Measurements from ENCODE around the gene ATRN. TPM values are rescaled to one million over a fixed set of nuclear protein-coding genes. Genes with fewer than 3 reads are reported as not detected.

The ATRN gene
- total and polyA plus RNA-seq, 7 donors = 3.9 to 18.6 (median 14.7) TPM

GRCh38 chr20:3563548-3564177 is 92.8 kb downstream of the ATRN start:
- intact Hi-C loops (cut with DNase I) = loop anchor here in 1 of 2 donors (10.0 kb wide), 1 partner anchor 151 kb away; the partner anchor contains the start of gene SIGLEC1
- Histone ChIP-seq H3K4me3 (no peak overlapping the region), H3K9me3 (no peaks in the 10 kb centered on the region), H3K27ac (no peak overlapping the region), H3K4me1 (no peaks in the 10 kb centered on the region), H3K36me3 (ENCODE audit: insufficient read depth in 1 of 2, low read depth in 1 of 2) (peaks cover 0 to 63% of the 10 kb centered on the region in 2 donors), H3K27me3 (ENCODE audit: insufficient read depth in 3 of 3, low read length in 2 of 3) (no peaks in the 10 kb centered on the region)
- ATAC-seq = no peak
- DNase-seq = no peak
- TF ChIP-seq CTCF (IDR thresholded peaks at IDR 0.05) = peak; percentile 62
- WGBS, 3 donors = 62 to 80% (median 68%) methylated on average over 4 of the region's 4 CpGs

- Histone ChIP-seq H3K27me3 (ENCODE audit: insufficient read depth in 3 of 3, low read length in 2 of 3) (no peaks in the 10 kb centered on the region), H3K4me3 (no peak overlapping the region), H3K36me3 (ENCODE audit: insufficient read depth in 1 of 2, low read depth in 1 of 2) (peaks cover 0 to 67% of the 10 kb centered on the region in 2 donors), H3K9me3 (no peaks in the 10 kb centered on the region), H3K4me1 (no peaks in the 10 kb centered on the region), H3K27ac (no peak overlapping the region)
- TF ChIP-seq CTCF (IDR thresholded peaks at IDR 0.05) = no peak
- ATAC-seq = no peak
- DNase-seq = no peak
- intact Hi-C loops (cut with DNase I) = loop anchor here in 1 of 2 donors (10.0 kb wide), 1 partner anchor 149 kb away; the partner anchor contains the start of gene SIGLEC1
- WGBS, 3 donors = 76 to 97% (median 96%) methylated on average over 2 of the region's 2 CpGs
These were observed 95.0 kb downstream of the ATRN start for GRCh38 chr20:3565851-3566250.

- H3K36me3 ChIP-seq (ENCODE audit: insufficient read depth in 1 of 2, low read depth in 1 of 2) = peaks cover 6 to 61% of the 10 kb centered on the region in 2 donors
- no peak for TF ChIP-seq CTCF (IDR thresholded peaks at IDR 0.05)
These were observed 101.3 kb downstream of the ATRN start for GRCh38 chr20:3572151-3572550.

GRCh38 chr20:3576363-3576762 is 105.5 kb downstream of the ATRN start:
- intact Hi-C loops (cut with DNase I) = no loop called here
- TF ChIP-seq CTCF (IDR thresholded peaks at IDR 0.05) = no peak
- no peak overlapping the region for H3K27ac ChIP-seq
- H3K4me3 ChIP-seq = no peak overlapping the region
- no peaks in the 10 kb centered on the region for H3K27me3 ChIP-seq (ENCODE audit: insufficient read depth in 3 of 3, low read length in 2 of 3)
- H3K36me3 ChIP-seq (ENCODE audit: insufficient read depth in 1 of 2, low read depth in 1 of 2) = peaks cover 8 to 82% of the 10 kb centered on the region in 2 donors
- H3K4me1 ChIP-seq = no peaks in the 10 kb centered on the region
- no peak for ATAC-seq
- no peaks in the 10 kb centered on the region for H3K9me3 ChIP-seq
- DNase-seq = no peak

More at GRCh38 chr20:3572151-3572550, 101.3 kb downstream of the ATRN start:
- H3K27me3 ChIP-seq (ENCODE audit: insufficient read depth in 3 of 3, low read length in 2 of 3) = no peaks in the 10 kb centered on the region
- no peaks in the 10 kb centered on the region for H3K9me3 ChIP-seq
- H3K27ac ChIP-seq = no peak overlapping the region
- DNase-seq (no peak), ATAC-seq (no peak)
- 76 to 90% (median 83%) methylated on average over 1 of the region's 1 CpG for WGBS, 3 donors
- H3K4me3 ChIP-seq = no peak overlapping the region
- intact Hi-C loops (cut with DNase I) = no loop called here
- H3K4me1 ChIP-seq = no peaks in the 10 kb centered on the region

- Histone ChIP-seq H3K4me1 (no peaks in the 10 kb centered on the region), H3K27me3 (ENCODE audit: insufficient read depth in 3 of 3, low read length in 2 of 3) (no peaks in the 10 kb centered on the region), H3K9me3 (no peaks in the 10 kb centered on the region), H3K27ac (no peak overlapping the region), H3K36me3 (ENCODE audit: insufficient read depth in 1 of 2, low read depth in 1 of 2) (peaks cover 12 to 91% of the 10 kb centered on the region in 2 donors), H3K4me3 (no peak overlapping the region)
- DNase-seq (no peak), ATAC-seq (no peak)
- no peak for TF ChIP-seq CTCF (IDR thresholded peaks at IDR 0.05)
- intact Hi-C loops (cut with DNase I) = no loop called here
- 100% methylated on average over 1 of the region's 1 CpG for WGBS, 3 donors
These were observed 106.5 kb downstream of the ATRN start for GRCh38 chr20:3577366-3577765.

Measured in psoas muscle (tissue), 8 donors.